K562 (cell line): Measurements from ENCODE around the gene CABP4. TPM values are rescaled to one million over a fixed set of nuclear protein-coding genes. Genes with fewer than 3 reads are reported as not detected.

Experiments used
- ARHGAP35 ChIP-seq: fragments of 450-650 bp; IDR thresholded peaks from 2 replicates; pipeline ENCODE4 v1.6.1; 2018; ENCODE audit not compliant: partially characterized antibody
- ATF2 ChIP-seq: sonication (generic); formaldehyde crosslinking; IDR thresholded peaks from 2 replicates; pipeline ENCODE4 v1.8.1; 2022; ENCODE audit warnings: missing genetic modification reagents
- ATF4 ChIP-seq: fragments of 450-650 bp; formaldehyde crosslinking; IDR thresholded peaks from 2 replicates; pipeline ENCODE4 v1.4.0; 2022; ENCODE audit warnings: mild to moderate bottlenecking, moderate library complexity
- ELF2 ChIP-seq: fragments of 250-450 bp; sonication (Bioruptor Pico); IDR thresholded peaks from 2 replicates; pipeline ENCODE4 v1.5.0; 2021; ENCODE audit warnings: mild to moderate bottlenecking
- ELK3 ChIP-seq: fragments of 450-650 bp; formaldehyde crosslinking; IDR thresholded peaks from 2 replicates; pipeline ENCODE4 v1.4.0; 2020; ENCODE audit warnings: mild to moderate bottlenecking
- GTF2E2 ChIP-seq: fragments of 200-800 bp; sonication (Bioruptor generic); IDR thresholded peaks from 2 replicates; pipeline ENCODE4 v1.6.1; 2016; ENCODE audit warnings: missing genetic modification characterization, missing compliant biosample characterization
- MYC ChIP-seq, 2 experiments: fragments of 250-450 bp in 1 of 2; sonication (Bioruptor Pico) in 1 of 2; IDR thresholded peaks; 2 replicates each; pipeline versions ENCODE4 v1.5.1 to v1.6.1; 2012 to 2021; ENCODE audit warnings: low read depth in 2 of 2, borderline replicate concordance in 1 of 2, improper control_type of control experiment in 1 of 2, low read length in 1 of 2, mild to moderate bottlenecking in 1 of 2, moderate library complexity in 1 of 2
- NFRKB ChIP-seq: fragments of 450-650 bp; IDR thresholded peaks from 2 replicates; pipeline ENCODE4 v1.6.1; 2016; ENCODE audit warnings: low read depth
- NR2C2 ChIP-seq, 2 experiments: fragments of 200-800 bp in 1 of 2; sonication (Bioruptor generic) in 1 of 2; sonication (generic) in 1 of 2; formaldehyde crosslinking in 1 of 2; IDR thresholded peaks; 2 replicates each; pipeline versions ENCODE4 v1.6.1 to v1.8.0; 2016 to 2022; ENCODE audit warnings: mild to moderate bottlenecking in 1 of 2, missing compliant biosample characterization in 1 of 2, missing genetic modification characterization in 1 of 2, missing genetic modification reagents in 1 of 2
- SNRNP70 ChIP-seq: fragments of 200-400 bp; formaldehyde crosslinking; optimal IDR thresholded peaks from 2 replicates; pipeline ENCODE3; 2017; ENCODE audit warnings: low read depth, low read length
- ZNF3 ChIP-seq: fragments of 250-450 bp; sonication (Bioruptor Pico); IDR thresholded peaks from 2 replicates; pipeline ENCODE4 v1.5.0; 2021; ENCODE audit warnings: mild to moderate bottlenecking, moderate library complexity
- polyA plus RNA-seq, 8 experiments: library from polyadenylated mRNA; depleted of rRNA in 4 of 8; stranded (reverse) in 5 of 8; unstranded in 3 of 8; fragments of >200 nt; fragmentation: Nextera tagmentation in 2 of 8; fragmentation: Illumina TruSeq in 1 of 8; extraction: Ambion mirVana in 2 of 8; extraction: Trizol in 1 of 8; gene quantifications; 2 replicates each; pipeline versions ENCODE4 v1.2.1 to v1.2.3, GENCODE V29; 2011 to 2014; ENCODE audit warnings: inconsistent platforms in 1 of 8, missing spikeins in 1 of 8
- total RNA-seq, 7 experiments: library from RNA; depleted of rRNA in 6 of 7; stranded (reverse); fragments of >200 nt in 6 of 7; fragmentation: Illumina TruSeq in 2 of 7; extraction: Trizol in 2 of 7; gene quantifications; 2 replicates each; pipeline versions ENCODE4 v1.2.1 to v1.2.3, GENCODE V29; 2011 to 2021; ENCODE audit warnings: low replicate concordance in 1 of 7
- TF ChIP-seq, protein P1 (sequence below): sonication (generic); formaldehyde crosslinking; IDR thresholded peaks from 2 replicates; pipeline ENCODE4 v1.8.0; 2022; ENCODE audit warnings: missing genetic modification reagents, mild to moderate bottlenecking, moderate library complexity, borderline replicate concordance
- TF ChIP-seq, protein P2 (sequence below), 2 experiments: fragments of 450-650 bp in 1 of 2; sonication (generic) in 1 of 2; formaldehyde crosslinking in 1 of 2; IDR thresholded peaks in 1 of 2; conservative IDR thresholded peaks in 1 of 2; 2 replicates each; pipeline versions ENCODE4 v1.6.1 to v1.8.1; 2016 to 2023; ENCODE audit warnings: mild to moderate bottlenecking in 2 of 2, moderate library complexity in 2 of 2, inconsistent platforms in 1 of 2, missing genetic modification reagents in 1 of 2
- TF ChIP-seq, protein P3 (sequence below), 2 experiments: fragments of 450-650 bp in 1 of 2; IDR thresholded peaks; 2 replicates each; pipeline ENCODE4 v1.6.1; 2011 to 2017; ENCODE audit warnings: low read depth in 2 of 2, antibody characterized with exemption in 1 of 2, borderline replicate concordance in 1 of 2, low read length in 1 of 2, mild to moderate bottlenecking in 1 of 2, mixed read lengths in 1 of 2; ENCODE audit not compliant: control insufficient read depth in 1 of 2

Gene CABP4
- total and polyA plus RNA-seq, 9 of the 15 experiments (the other 6 are each of a cell fraction or from before 2014, with no cell fraction given), result 0.11 TPM; not detected in 8

DNA sequence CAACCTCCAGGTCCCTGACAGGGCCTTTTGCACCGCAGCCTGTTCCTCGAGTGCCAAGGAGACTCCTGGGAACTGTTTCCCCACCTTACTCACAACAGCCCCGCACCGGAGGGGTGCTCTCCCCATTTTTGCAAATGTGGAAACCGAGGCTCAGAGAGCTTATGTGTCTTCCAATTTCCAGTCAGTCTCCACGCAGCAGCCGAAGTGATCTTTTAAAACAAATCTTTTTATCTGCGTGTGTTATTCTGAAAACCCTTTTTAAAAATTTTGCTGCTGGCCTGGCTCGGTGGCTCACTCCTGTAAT lies 14.3 kb downstream of the CABP4 start (continued):
- TF ChIP-seq ATF2 (CRISPR knock-in tag) (no peak), NR2C2 (CRISPR knock-in tag; IDR thresholded peaks at IDR 0.05) (no peak), NR2C2 (tag; IDR thresholded peaks at IDR 0.05) (0 out of 2 replicates have a peak, but pooled peaks have one; percentile 3), ELK3 (CRISPR knock-in tag) (no peak), GTF2E2 (peak; percentile 50; the same call in 1 of the 2 replicates), ZNF3 (CRISPR knock-in tag) (no peak), ELF2 (CRISPR knock-in tag) (no peak), NFRKB (peak; percentile 55; the same call in 1 of the 2 replicates), MYC (IDR thresholded peaks at IDR 0.05; ENCODE audit: low read depth, low read length) (no peak), MYC (CRISPR knock-in tag; IDR thresholded peaks at IDR 0.05; ENCODE audit: borderline replicate concordance, low read depth) (peak; percentile 28; the same call in 1 of the 2 replicates), ATF4 (CRISPR knock-in tag) (0 out of 2 replicates have a peak, but pooled peaks have one; percentile 26), ARHGAP35 (no peak), SNRNP70 (no peak)
- TF ChIP-seq, protein P1, sequence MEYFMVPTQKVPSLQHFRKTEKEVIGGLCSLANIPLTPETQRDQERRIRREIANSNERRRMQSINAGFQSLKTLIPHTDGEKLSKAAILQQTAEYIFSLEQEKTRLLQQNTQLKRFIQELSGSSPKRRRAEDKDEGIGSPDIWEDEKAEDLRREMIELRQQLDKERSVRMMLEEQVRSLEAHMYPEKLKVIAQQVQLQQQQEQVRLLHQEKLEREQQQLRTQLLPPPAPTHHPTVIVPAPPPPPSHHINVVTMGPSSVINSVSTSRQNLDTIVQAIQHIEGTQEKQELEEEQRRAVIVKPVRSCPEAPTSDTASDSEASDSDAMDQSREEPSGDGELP, result no peak
- TF ChIP-seq, protein P2, sequence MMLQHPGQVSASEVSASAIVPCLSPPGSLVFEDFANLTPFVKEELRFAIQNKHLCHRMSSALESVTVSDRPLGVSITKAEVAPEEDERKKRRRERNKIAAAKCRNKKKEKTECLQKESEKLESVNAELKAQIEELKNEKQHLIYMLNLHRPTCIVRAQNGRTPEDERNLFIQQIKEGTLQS (IDR thresholded peaks at IDR 0.05), result no peak
- TF ChIP-seq, protein P2 (CRISPR knock-in tag; conservative IDR thresholded peaks at IDR 0.05), result 0 out of 2 replicates have a peak, but pooled peaks have one; percentile 43
- TF ChIP-seq, protein P3, sequence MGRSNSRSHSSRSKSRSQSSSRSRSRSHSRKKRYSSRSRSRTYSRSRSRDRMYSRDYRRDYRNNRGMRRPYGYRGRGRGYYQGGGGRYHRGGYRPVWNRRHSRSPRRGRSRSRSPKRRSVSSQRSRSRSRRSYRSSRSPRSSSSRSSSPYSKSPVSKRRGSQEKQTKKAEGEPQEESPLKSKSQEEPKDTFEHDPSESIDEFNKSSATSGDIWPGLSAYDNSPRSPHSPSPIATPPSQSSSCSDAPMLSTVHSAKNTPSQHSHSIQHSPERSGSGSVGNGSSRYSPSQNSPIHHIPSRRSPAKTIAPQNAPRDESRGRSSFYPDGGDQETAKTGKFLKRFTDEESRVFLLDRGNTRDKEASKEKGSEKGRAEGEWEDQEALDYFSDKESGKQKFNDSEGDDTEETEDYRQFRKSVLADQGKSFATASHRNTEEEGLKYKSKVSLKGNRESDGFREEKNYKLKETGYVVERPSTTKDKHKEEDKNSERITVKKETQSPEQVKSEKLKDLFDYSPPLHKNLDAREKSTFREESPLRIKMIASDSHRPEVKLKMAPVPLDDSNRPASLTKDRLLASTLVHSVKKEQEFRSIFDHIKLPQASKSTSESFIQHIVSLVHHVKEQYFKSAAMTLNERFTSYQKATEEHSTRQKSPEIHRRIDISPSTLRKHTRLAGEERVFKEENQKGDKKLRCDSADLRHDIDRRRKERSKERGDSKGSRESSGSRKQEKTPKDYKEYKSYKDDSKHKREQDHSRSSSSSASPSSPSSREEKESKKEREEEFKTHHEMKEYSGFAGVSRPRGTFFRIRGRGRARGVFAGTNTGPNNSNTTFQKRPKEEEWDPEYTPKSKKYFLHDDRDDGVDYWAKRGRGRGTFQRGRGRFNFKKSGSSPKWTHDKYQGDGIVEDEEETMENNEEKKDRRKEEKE (IDR thresholded peaks at IDR 0.05; ENCODE audit: borderline replicate concordance in 1 of 2, control insufficient read depth in 1 of 2, low read depth in 2 of 2, low read length in 1 of 2), result no peak
